PC-3 (cell line): ENCODE results near the gene TP63. TPM values are rescaled to one million over a fixed set of nuclear protein-coding genes. Genes with fewer than 3 reads are reported as not detected.

Source experiments
- ATAC-seq: fragments of 200-7000 bp; cut with Tn5 transposase; 2 replicates; pipeline ENCODE4 v1.9.1; 2020; ENCODE audit warnings: mild to moderate bottlenecking, moderate library complexity
- BruUV-seq: library from RNA; stranded (reverse); fragments of 400-500 nt; replicated peaks from 2 replicates; lab custom pipeline; 2021; lab: Mats Ljungman, UMichigan
- CTCF ChIA-PET: fragments of 300-600 bp; sonication (Branson Sonifier 250); formaldehyde crosslinking; loops from one replicate; lab custom pipeline; 2022; ENCODE audit warnings: antibody characterized with exemption; lab: Charles Lee
- POLR2A ChIA-PET: fragments of 300-600 bp; sonication (Branson Sonifier 250); formaldehyde crosslinking; loops from one replicate; lab custom pipeline; 2022; ENCODE audit warnings: antibody characterized with exemption; ENCODE audit not compliant: unreplicated experiment; lab: Charles Lee
- DNase-seq: peaks from one replicate; pipeline ENCODE4 v3.0.0-alpha.2; 2015
- H2AFZ ChIP-seq: fragments of 300-600 bp; sonication (generic); 2 replicates; pipeline ENCODE4 v1.6.0; 2016; ENCODE audit warnings: antibody characterized with exemption, low read length
- H3F3A ChIP-seq: fragments of 300-600 bp; sonication (generic); one replicate; pipeline ENCODE4 v1.6.0; 2017; ENCODE audit warnings: antibody characterized with exemption, low read length, control low read depth, mild to moderate bottlenecking; ENCODE audit not compliant: unreplicated experiment
- H3K27ac ChIP-seq: fragments of 300-600 bp; sonication (generic); 2 replicates; pipeline ENCODE4 v1.5.1; 2016; ENCODE audit warnings: mild to moderate bottlenecking, low read length
- H3K27me3 ChIP-seq: fragments of 300-600 bp; sonication (generic); 2 replicates; pipeline ENCODE4 v1.6.1; 2016; ENCODE audit warnings: low read length, mixed read lengths
- H3K36me3 ChIP-seq: fragments of 300-600 bp; sonication (generic); 2 replicates; pipeline ENCODE4 v1.6.1; 2016; ENCODE audit warnings: low read depth, mixed run types, low read length, mixed read lengths
- H3K4me1 ChIP-seq: fragments of 300-600 bp; sonication (generic); 2 replicates; pipeline ENCODE4 v1.5.1; 2016; ENCODE audit warnings: low read length; ENCODE audit not compliant: insufficient read depth
- H3K4me2 ChIP-seq: fragments of 300-600 bp; sonication (generic); 2 replicates; pipeline ENCODE4 v1.6.0; 2016; ENCODE audit warnings: low read length
- H3K4me3 ChIP-seq: fragments of 300-600 bp; sonication (generic); 2 replicates; pipeline ENCODE4 v1.5.1; 2016; ENCODE audit warnings: mild to moderate bottlenecking, low read length, mixed read lengths
- H3K79me2 ChIP-seq: fragments of 300-600 bp; sonication (generic); 2 replicates; pipeline ENCODE4 v1.6.1; 2017; ENCODE audit warnings: low read length, mixed read lengths
- H3K9ac ChIP-seq: fragments of 300-600 bp; sonication (generic); 2 replicates; pipeline ENCODE4 v1.6.0; 2016; ENCODE audit warnings: mild to moderate bottlenecking, low read length
- H3K9me2 ChIP-seq: fragments of 300-600 bp; sonication (generic); replicated peaks from 2 replicates; pipeline ENCODE4 v1.6.1; 2016; ENCODE audit warnings: mixed run types, low read length, mixed read lengths
- H3K9me3 ChIP-seq: fragments of 300-600 bp; sonication (generic); 2 replicates; pipeline ENCODE4 v1.6.1; 2016; ENCODE audit warnings: low read length, mixed read lengths
- H4K20me1 ChIP-seq: fragments of 300-600 bp; sonication (generic); 2 replicates; pipeline ENCODE4 v1.6.1; 2016; ENCODE audit warnings: low read length, mixed read lengths
- CTCF ChIP-seq: fragments of 300-600 bp; sonication (generic); conservative IDR thresholded peaks from 2 replicates; pipeline ENCODE4 v1.5.1; 2017; ENCODE audit warnings: antibody characterized with exemption, low read depth, mild to moderate bottlenecking, low read length
- EZH2 ChIP-seq: fragments of 300-600 bp; sonication (generic); IDR thresholded peaks from one replicate; pipeline ENCODE4 v1.6.1; 2017; ENCODE audit warnings: antibody characterized with exemption, mild to moderate bottlenecking, low read length; ENCODE audit not compliant: unreplicated experiment
- EZH2phosphoT487 ChIP-seq: fragments of 300-600 bp; sonication (generic); IDR thresholded peaks from 2 replicates; pipeline ENCODE4 v1.6.1; 2018; ENCODE audit warnings: mild to moderate bottlenecking, antibody characterized with exemption, low read length, borderline replicate concordance
- intact Hi-C: fragments of 100-400 bp; cut with micrococcal nuclease; formaldehyde crosslinking; loops from 2 replicates; pipeline ENCODE4 v1.9.0; 2023
- total RNA-seq: library from RNA; depleted of rRNA; stranded (reverse); fragments of >200 nt; gene quantifications from 2 replicates; pipeline ENCODE4 v1.2.3, GENCODE V29; 2014

Gene TP63
- total RNA-seq, 1 experiment from 2014 or later: 0.29 TPM

DNA sequence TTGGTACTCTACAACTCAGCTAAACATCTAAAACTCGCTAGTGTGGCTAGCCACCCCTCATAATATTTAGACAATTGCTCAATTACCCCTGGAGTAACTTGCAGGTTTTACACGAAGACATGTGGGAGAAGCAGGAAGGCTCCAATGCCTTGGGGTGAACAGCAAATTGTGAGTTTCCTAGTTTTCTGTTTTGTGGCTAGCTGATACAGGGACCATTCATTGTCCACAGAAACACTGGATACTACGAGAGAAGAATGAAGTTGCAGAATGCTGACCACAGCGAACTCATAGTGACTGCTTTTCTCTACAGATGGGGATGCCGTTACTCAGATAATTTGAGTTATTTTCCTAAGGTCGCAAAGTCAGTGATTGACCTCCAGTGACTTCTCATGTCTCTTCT is 276.6 kb downstream of the TP63 start:
- Histone ChIP-seq H3K36me3 (no peaks in the 10 kb centered on the region), H2AFZ (no peak overlapping the region), H3K27me3 (no peaks in the 10 kb centered on the region), H3K9me2 (no peaks in the 10 kb centered on the region), H3K4me2 (peak overlapping the region; percentile 73), H3K27ac (peak overlapping the region; percentile 90), H3K79me2 (no peaks in the 10 kb centered on the region), H3F3A (peaks cover 6% of the 10 kb centered on the region), H3K4me1 (peaks cover 39% of the 10 kb centered on the region), H3K9me3 (no peaks in the 10 kb centered on the region), H3K4me3 (no peak overlapping the region), H3K9ac (no peak overlapping the region), H4K20me1 (no peaks in the 10 kb centered on the region)
- no peak for TF ChIP-seq EZH2
- no peak for TF ChIP-seq EZH2phosphoT487
- no TSS peak for BruUV-seq
- ChIA-PET CTCF (no interaction called here), POLR2A (interaction anchor here (0.6 kb wide), 1 partner anchor 83 kb away, joined by 4 read pairs; no protein-coding TSS in a partner anchor)
- ATAC-seq: no peak
- intact Hi-C loops: loop anchor here (2.0 to 5.0 kb wide), 3 partner anchors 39 to 87 kb away; no protein-coding TSS in a partner anchor
- peak; percentile 12 for DNase-seq

DNA sequence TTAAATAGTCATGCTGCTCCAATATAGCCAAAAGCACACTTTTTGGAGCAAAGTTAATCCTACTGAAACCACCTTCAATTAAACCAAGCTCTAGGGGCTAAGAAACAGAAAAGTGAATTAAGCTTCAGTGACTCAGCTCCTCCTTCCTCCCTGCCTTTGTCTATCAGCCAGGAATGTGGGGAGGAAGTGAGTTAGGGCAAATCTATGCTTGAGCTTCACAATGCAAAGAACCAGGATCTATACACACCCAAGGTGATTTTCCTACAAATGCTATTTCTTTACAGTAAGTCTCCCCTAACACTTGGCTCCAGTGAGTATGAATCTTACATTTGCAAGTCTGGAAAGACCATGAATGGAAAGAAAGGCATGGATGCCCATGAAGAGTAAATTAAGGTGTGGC is 277.5 kb downstream of the TP63 start:
- no TSS peak for BruUV-seq
- Histone ChIP-seq H3K36me3 (no peaks in the 10 kb centered on the region), H3K79me2 (no peaks in the 10 kb centered on the region), H3K9me3 (no peaks in the 10 kb centered on the region), H2AFZ (peak overlapping the region; percentile 19), H3K4me1 (peaks cover 42% of the 10 kb centered on the region), H3K4me2 (peak overlapping the region; percentile 73), H3K9ac (peak overlapping the region; percentile 63), H3K9me2 (no peaks in the 10 kb centered on the region; the same call in 1 of the 2 replicates), H3K27me3 (no peaks in the 10 kb centered on the region), H3K27ac (peak overlapping the region; percentile 90), H3F3A (peaks cover 6% of the 10 kb centered on the region), H3K4me3 (peak overlapping the region; percentile 13; the same call in 1 of the 2 replicates), H4K20me1 (no peaks in the 10 kb centered on the region)
- ATAC-seq (peak; percentile 85), DNase-seq (peak; percentile 97)
- TF ChIP-seq CTCF (no peak), EZH2 (no peak)
- POLR2A ChIA-PET: interaction anchor here (0.6 to 1.0 kb wide), 4 partner anchors 67 to 604 kb away, joined by 3 to 5 read pairs (median 4); no protein-coding TSS in a partner anchor
- CTCF ChIA-PET: no interaction called here
- intact Hi-C loops: loop anchor here (2.0 to 5.0 kb wide), 3 partner anchors 39 to 88 kb away; no protein-coding TSS in a partner anchor

- peaks cover 6% of the 10 kb centered on the region for H3F3A ChIP-seq
- peak overlapping the region; percentile 19 for H2AFZ ChIP-seq
- H3K27ac ChIP-seq: peak overlapping the region; percentile 90
- no peaks in the 10 kb centered on the region for H3K9me3 ChIP-seq
- H3K9me2 ChIP-seq: no peaks in the 10 kb centered on the region; the same call in 1 of the 2 replicates
- ChIA-PET POLR2A (interaction anchor here (0.6 to 1.0 kb wide), 3 partner anchors 67 to 604 kb away, joined by 3 to 5 read pairs (median 3); no protein-coding TSS in a partner anchor), CTCF (no interaction called here)
- peak overlapping the region; percentile 13; the same call in 1 of the 2 replicates for H3K4me3 ChIP-seq
- no peaks in the 10 kb centered on the region for H3K79me2 ChIP-seq
- BruUV-seq: TSS peak; percentile 95
- H4K20me1 ChIP-seq: no peaks in the 10 kb centered on the region
- H3K27me3 ChIP-seq: no peaks in the 10 kb centered on the region
- ATAC-seq (peak; percentile 5; the same call in 1 of the 2 replicates), DNase-seq (no peak)
- no peaks in the 10 kb centered on the region for H3K36me3 ChIP-seq
- TF ChIP-seq CTCF (no peak), EZH2 (no peak), EZH2phosphoT487 (no peak)
- H3K4me2 ChIP-seq: peak overlapping the region; percentile 73
- peaks cover 47% of the 10 kb centered on the region for H3K4me1 ChIP-seq
- intact Hi-C loops: loop anchor here (2.0 to 5.0 kb wide), 3 partner anchors 38 to 88 kb away; no protein-coding TSS in a partner anchor
- peak overlapping the region; percentile 63 for H3K9ac ChIP-seq
Measured at GRCh38 chr3:189909139-189909538, 277.9 kb downstream of the TP63 start.
